NCI-H1092 treated with DMSO at 0.1 percent for 48 hours (cell line): ENCODE data around the gene CST7.
"Not testable (repeated sequence)": the region's sequence is repeated elsewhere in the genome, so short reads cannot be mapped to it uniquely, and the experiment has no call there.

ENCODE experiments used
- DNase-seq: peaks from one replicate; lab custom pipeline; 2025; lab: John Stamatoyannopoulos, UW

The CST7 gene

GRCh38 chr20:24929867-24930723, 19.0 kb upstream of the CST7 start:
- DNase-seq, result not testable (repeated sequence)

DNA sequence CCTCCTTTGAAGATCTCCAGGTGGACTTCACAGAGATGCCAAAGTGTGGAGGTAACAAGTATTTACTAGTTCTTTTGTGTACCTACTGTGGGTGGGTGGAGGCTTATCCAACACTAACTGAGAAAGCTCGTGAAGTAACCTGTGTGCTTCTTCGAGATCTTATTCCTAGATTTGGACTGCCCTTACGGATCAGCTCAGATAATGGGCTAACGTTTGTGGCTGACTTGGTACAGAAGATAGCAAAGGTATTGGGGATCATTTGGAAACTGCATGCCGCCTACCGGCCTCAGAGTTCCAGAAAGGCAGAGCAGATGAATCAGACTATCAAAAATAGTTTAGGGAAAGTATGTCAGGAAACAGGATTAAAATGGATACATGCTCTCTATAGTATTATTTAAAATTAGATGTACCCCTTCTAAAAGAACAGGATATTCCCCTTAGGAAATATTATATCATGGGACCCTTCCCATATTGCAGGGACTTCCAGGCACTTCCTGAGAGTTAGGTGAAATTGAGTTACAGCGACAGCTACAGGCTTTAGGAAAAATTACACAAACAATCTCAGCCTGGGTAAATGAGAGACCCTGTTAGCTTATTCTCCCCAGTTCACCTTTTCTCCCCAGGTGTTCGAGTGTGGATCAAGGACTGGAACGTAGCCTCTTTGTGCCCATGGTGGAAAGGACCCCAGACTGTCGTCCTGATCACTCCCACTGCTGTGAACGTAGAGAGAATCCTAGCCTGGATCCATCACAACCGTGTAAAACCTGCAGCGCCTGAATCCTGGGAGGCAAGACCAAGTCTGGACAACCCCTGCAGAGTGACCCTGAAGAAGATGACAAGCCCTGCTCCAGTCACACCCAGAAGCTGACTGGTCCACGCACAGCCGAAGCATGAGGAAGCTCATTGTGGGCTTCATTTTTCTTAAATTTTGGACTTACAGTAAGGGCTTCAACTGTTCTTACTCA, 18.1 kb upstream of the CST7 start:
- not testable (repeated sequence) for DNase-seq

- not testable (repeated sequence) for DNase-seq
These were observed 17.2 kb upstream of the CST7 start for GRCh38 chr20:24931893-24932292.

DNA sequence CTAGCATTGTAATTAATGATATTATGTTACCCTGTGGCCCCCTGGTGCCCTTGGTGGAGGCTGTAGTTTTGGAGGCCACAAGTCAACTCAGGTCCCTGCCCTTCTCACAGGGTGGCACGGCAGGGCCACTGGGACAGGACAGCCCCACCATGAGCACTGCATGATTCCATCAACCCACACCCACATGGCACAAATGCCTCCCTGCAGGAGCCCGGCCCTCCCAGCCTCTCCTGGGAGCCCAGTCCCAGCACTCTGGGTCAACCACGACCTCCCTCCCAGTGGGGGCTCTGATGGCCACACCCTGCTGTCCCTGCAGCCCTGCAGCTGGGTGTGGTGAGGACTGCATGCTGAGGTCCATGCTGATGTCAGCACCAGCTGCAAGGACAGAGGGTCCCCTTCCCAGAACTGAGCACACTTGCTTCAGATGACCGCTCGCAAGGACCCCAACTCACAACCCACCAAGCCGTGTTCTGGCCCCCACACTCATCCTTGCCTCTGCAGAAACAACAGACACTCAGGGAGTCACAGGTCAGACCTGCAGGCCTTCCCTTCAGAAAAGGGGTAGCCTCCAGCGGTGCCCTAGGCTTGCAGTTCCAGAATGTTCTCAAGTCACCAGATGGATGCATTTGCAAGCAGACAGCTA, 15.7 kb upstream of the CST7 start:
- no peak for DNase-seq

DNA sequence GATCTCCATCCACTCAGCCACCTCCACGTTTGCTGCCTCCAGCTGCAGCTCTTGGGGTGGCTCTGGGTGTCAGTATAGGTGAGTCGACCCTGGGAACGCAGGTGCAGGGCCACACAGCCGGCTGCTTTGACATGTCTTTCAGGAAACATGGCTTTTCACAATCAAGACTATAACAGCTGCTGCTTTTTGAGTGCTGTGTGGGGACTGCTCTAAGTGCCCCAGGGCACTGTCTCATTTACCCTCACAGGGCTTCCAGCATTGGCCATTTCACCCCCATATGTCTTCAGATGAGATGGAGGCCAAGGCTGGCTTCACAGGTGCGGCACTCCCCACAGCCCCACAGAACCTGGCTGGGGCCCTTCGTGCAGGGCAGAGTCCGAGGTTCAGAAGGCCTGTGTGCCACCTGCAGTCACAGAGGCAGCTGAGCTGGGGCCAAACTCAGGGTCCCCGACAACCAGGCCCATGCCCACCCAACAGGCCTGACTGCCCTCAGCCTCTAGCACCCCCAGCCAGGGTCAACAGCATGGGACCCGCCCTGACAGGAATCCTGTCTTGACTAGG, 14.9 kb upstream of the CST7 start:
- no peak for DNase-seq

- DNase-seq, result no peak
These were observed 14.4 kb upstream of the CST7 start for GRCh38 chr20:24934716-24935115.

DNA sequence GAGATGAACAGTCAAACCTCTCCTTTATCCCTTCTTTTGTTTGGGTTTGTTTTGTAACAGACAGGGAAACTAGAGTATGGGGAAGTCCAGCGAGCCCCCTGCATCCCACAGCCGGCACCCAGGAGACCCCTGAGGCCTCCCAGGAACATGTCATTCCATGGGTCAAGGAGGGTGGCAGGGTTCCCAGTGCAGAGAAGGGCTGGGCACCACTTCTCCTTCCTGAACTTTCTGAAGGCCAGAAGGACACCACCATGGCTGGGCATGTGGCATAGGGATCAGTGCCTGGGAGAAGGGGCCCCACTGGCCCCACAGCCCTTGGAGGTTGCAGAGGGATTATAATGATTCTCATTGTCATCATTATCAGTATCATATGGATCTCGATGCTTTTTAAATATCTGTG, 13.9 kb upstream of the CST7 start:
- no peak for DNase-seq

DNA sequence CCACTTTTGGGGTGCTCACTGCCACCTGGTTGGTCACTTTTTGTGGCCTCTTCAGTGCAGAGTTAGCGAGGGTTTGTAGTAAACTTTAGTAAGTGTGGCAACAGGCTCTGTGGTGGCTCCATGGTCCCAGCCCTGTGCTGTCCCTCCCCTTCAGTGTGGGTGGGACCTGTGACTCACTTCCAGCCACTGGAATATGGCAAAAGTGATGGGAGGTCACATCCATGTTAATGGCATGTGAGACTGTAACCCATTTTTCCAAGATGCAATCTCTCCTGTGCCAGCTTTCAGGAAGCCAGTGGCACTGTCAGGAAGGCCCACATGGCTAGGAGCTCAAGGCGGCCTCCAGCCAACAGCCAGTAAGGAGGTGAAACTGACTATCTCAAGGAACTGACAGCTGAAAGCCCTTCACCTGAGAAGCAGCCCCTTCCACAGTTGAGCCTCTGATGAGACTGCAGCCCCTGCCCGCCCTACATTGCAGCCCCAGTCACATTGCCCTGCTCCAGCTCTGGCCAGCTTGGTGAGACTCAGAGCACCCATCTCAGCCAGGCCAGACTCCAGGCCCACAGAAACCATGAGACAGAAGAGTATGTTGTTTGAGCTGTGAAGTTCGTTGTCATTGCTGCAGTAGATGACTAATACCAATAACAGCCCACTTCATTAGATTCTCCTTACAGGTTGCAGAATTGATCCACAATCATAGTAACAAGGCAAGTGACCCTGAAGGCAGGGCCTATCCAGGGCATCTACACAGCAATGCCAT, 13.1 kb upstream of the CST7 start:
- DNase-seq, result no peak

- DNase-seq, result no peak
These were observed 12.3 kb upstream of the CST7 start for GRCh38 chr20:24936526-24937407.

DNA sequence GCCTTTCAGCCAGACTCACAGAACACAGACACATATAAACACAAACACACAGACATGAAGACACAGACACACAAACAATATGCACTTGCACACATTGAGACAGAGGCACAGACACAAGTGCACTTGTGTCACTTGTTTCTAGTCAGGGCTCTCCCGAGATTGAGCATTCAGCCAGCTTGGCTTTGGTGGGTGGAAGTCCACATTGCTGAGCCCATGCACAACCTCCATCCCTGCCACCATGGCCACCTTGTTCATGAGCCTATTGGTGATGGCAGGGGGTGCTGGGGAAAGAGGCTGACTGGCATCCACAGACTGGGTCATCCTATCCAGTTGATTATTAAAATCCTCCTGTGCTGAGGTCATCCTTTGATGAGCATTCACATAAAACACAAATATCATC, 11.5 kb upstream of the CST7 start:
- DNase-seq, result no peak

GRCh38 chr20:24938498-24938897, 10.6 kb upstream of the CST7 start:
- DNase-seq, result no peak

GRCh38 chr20:24939036-24939435, 10.0 kb upstream of the CST7 start:
- no peak for DNase-seq

DNA sequence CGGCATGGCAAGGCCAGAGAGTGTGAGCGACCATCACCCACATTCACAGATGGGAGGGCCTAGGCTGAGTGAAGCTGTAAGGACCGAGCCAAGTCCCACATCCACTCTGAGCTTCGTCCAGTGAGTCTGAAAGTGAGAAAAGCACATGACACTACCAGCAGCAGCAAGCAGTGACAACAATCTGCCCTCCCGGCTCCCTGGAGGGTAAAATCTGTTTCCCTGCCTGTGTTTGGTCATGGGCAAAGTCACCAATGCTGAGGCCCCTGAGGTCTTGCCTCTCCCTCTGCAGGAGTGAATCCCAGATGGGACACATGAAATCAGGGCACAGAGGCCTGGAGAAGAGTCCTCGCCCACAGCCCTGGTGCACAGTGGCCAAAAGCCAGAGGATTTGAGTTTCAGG, 6.4 kb upstream of the CST7 start:
- DNase-seq, result no peak

- no peak for DNase-seq
These were observed 5.9 kb upstream of the CST7 start for GRCh38 chr20:24943196-24943595.

DNA sequence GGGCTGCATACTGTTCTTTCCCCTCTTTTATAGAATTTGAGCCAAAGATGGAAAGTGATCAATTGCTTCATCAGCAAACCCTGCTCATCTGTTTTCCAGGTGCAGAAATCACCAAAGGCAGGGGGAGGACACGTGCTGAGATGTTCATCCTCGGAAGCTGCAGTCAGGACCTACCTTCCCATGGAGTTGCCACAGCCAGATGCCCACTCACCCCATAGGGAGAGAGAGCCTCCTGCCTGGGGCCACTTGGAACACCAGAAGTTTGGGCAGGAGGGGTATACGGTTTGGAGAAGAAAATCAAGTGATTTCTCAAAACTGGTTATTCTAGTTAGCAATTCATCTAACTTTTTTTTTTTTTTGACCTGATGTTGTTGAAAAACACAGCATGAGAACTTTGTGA, 5.3 kb upstream of the CST7 start:
- DNase-seq, result no peak

- not testable (repeated sequence) for DNase-seq
These were observed 2.7 kb upstream of the CST7 start for GRCh38 chr20:24946376-24946775.

DNA sequence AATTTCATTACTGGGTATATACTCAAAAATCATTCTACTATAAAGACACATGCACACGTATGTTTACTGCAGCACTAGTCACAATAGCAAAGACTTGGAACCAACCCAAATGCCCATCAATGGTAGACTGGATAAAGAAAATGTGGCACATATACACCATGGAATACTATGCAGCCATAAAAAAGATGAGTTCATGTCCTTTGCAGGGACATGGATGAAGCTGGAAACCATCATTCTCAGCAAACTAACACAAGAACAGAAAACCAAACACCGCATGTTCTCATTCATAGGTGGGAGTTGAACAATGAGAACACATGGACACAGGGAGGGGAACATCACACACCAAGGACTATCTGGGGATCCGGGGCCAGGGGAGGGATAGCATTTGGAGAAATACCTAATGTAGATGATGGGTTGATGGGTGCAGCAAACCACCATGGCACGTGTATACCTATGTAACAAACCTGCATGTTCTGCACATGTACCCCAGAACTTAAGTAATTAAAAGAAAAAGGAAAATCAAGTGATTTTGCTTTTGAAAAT, 602 bp upstream of the CST7 start:
- DNase-seq, result not testable (repeated sequence)

GRCh38 chr20:24949756-24950127, 673 bp downstream of the CST7 start:
- DNase-seq, result no peak

- no peak for DNase-seq
These were observed 1.2 kb downstream of the CST7 start for GRCh38 chr20:24950128-24950835.
